NCI-H1092 treated with DMSO at 0.1 percent for 48 hours (cell line): Measurements from ENCODE around the gene ADAMTS18.
"Not testable (repeated sequence)": the region's sequence is repeated elsewhere in the genome, so short reads cannot be mapped to it uniquely, and the experiment has no call there.

Experiments used
- DNase-seq: peaks from one replicate; lab custom pipeline; 2025; lab: John Stamatoyannopoulos, UW

ADAMTS18 gene

DNA sequence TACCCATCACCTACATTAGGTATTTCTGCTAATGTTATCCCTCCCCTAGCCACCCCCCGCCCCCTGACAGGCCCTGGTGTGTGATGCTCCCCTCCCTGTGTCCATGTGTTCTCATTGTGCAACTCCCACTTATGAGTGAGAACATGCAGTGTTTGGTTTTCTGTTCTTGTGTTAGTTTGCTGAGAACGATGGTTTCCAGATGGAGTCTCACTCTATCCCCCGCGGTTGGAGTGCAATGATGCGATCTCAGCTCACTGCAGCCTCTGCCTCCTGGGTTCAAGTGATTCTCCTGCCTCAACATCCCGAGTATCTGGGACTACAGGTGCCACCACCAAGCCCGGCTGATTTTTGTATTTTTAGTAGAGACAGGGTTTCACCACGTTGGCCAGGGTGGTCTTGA, 155.5 kb downstream of the ADAMTS18 start:
- DNase-seq, result not testable (repeated sequence)

- DNase-seq, result no peak
These were observed 157.3 kb downstream of the ADAMTS18 start for GRCh38 chr16:77277571-77277970.

GRCh38 chr16:77277141-77277540, 157.7 kb downstream of the ADAMTS18 start:
- DNase-seq, result no peak

GRCh38 chr16:77276661-77277060, 158.2 kb downstream of the ADAMTS18 start:
- DNase-seq, result no peak

- DNase-seq, result not testable (repeated sequence)
These were observed 159.5 kb downstream of the ADAMTS18 start for GRCh38 chr16:77275303-77275702.

DNA sequence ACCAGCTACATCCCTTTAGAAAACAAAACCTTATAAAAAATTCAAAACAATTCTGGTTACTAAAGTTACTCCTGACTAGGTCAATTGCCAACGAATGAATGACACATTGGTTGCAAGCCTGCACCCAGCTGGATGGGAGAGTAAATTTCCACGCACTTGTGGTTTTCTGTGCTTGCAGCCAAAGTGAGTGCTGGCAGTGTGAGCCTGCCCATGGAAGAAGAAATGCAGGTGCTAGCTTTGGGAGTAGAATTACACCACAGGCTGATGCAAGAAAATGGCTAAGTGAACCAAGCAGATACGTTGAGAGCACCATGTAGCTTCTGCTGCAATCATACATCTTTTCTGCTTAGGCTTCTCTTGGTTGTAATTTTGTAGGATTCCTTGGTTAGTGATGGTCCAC, 161.0 kb downstream of the ADAMTS18 start:
- no peak for DNase-seq

GRCh38 chr16:77271532-77272426, 163.1 kb downstream of the ADAMTS18 start:
- DNase-seq, result peak; percentile 24

DNA sequence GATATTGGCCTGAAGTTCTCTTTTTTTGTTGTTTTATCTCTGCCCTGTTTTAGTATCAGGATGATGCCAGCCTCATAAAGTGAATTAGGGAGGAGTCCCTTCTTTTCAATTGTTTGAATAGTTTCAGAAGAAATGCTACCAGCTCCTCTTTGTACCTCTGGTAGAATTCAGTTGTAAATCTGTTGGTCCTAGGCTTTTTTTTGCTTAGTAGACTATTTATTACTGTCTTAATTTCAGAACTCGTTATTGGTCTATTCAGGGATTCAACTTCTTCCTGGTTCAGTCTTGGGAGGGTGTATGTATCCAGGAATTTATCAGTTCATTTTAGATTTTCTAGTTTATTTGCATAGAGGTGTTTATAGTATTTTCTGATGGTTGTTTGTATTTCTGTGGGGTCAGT, 168.6 kb downstream of the ADAMTS18 start:
- not testable (repeated sequence) for DNase-seq

GRCh38 chr16:77262971-77263370, 171.9 kb downstream of the ADAMTS18 start:
- no peak for DNase-seq

- DNase-seq, result no peak
These were observed 184.4 kb downstream of the ADAMTS18 start for GRCh38 chr16:77250400-77250799.

GRCh38 chr16:77246150-77246549, 188.7 kb downstream of the ADAMTS18 start:
- no peak for DNase-seq

- not testable (repeated sequence) for DNase-seq
These were observed 192.4 kb downstream of the ADAMTS18 start for GRCh38 chr16:77242471-77242870.

DNA sequence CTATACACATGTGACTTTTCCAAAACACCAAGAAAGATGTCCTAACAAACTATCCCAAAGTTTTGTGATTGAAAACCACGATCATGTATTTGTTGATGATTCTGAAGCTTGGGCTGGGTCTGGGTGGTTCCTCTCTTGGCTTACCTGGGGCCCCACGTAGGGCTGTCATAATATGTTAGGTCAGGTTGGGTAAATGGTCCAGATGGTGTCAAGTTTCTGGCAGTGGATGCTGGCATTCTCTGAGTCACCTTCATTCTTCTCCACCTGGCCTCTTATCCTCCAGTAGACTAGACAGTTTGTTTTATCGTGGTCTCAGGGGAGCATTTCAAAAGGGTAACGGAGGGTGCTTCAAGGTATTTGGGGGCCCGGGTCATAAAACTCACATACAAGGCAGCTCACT, 196.2 kb downstream of the ADAMTS18 start:
- peak; percentile 32 for DNase-seq

GRCh38 chr16:77236063-77236511, 198.7 kb downstream of the ADAMTS18 start:
- DNase-seq, result peak; percentile 79

- no peak for DNase-seq
These were observed 200.2 kb downstream of the ADAMTS18 start for GRCh38 chr16:77234611-77235010.

GRCh38 chr16:77233799-77234519, 200.9 kb downstream of the ADAMTS18 start:
- DNase-seq, result no peak
